ENCODE data around the gene SDK1.
"Not testable (repeated sequence)": the region's sequence is repeated elsewhere in the genome, so short reads cannot be mapped to it uniquely, and the experiment has no call there.

Gene SDK1

GRCh38 chr7:3582145-3582544 lies 281.1 kb downstream of the SDK1 start:
- DNase-seq (ENCODE audit: low read depth), result not testable (repeated sequence)

DNA sequence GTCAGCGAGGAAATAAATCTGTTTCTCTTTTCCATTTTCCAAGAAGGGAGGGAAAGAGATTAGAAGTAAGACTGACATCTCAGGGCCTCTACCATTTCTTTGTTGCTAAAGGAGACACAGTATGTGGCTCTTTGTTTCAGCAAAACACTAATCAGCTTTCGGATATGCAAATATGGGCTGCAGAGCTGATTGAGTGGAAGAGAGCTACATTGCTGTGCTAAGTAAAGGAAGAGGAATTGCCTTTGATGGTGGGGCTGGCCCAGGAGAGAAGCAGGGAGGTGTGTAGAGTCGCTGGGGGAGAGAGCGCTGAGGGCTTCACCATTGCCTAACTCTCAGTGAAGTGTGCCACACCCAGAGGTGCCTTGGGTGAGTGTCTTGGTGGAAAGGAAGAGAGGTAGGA lies 284.8 kb downstream of the SDK1 start:
- no peak for DNase-seq (ENCODE audit: low read depth)

- DNase-seq (ENCODE audit: low read depth), result no peak
These were observed 287.3 kb downstream of the SDK1 start for GRCh38 chr7:3588341-3588740.

- DNase-seq (ENCODE audit: low read depth), result no peak
These were observed 288.7 kb downstream of the SDK1 start for GRCh38 chr7:3589752-3590151.

GRCh38 chr7:3591219-3591618 lies 290.2 kb downstream of the SDK1 start:
- DNase-seq (ENCODE audit: low read depth), result no peak

GRCh38 chr7:3591944-3592343 lies 290.9 kb downstream of the SDK1 start:
- no peak for DNase-seq (ENCODE audit: low read depth)

DNA sequence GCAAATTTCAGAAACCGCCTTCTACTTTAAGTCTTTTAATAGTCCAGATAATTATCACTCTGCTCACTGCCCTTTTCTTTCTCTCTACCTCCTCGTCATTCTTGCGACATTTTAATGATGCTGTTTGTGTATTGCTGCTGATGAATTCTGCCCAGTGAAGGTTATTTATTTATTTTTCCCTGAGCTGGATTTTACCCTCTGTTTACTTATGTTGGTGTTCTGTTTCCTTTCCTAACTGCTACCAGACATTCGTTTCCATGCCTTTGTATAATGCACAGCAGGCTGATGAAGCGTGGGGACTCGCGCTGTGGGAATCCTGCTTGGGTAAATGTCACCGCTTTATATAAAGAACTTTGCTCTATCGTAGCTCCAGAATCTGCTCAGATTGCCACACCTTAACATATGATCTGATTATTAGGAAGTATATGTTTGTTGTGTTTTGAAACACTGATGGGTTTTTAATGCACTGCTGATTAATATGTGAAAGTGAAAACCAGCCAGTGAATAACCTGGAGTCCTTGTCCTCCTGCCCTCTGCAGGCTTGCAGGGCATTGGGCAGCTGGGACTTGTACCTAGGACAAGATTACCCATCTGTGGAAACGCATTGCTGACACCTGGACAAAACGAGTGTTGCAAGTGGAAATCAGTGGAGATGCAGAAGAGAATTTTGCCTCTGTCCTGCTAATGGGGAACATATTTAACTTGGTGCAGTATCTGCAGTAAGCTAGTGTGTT lies 291.5 kb downstream of the SDK1 start:
- DNase-seq (ENCODE audit: low read depth), result peak; percentile 40

GRCh38 chr7:3594901-3595300 lies 293.8 kb downstream of the SDK1 start:
- DNase-seq (ENCODE audit: low read depth), result no peak

- DNase-seq (ENCODE audit: low read depth), result peak; percentile 9
These were observed 297.8 kb downstream of the SDK1 start for GRCh38 chr7:3598854-3599253.

DNA sequence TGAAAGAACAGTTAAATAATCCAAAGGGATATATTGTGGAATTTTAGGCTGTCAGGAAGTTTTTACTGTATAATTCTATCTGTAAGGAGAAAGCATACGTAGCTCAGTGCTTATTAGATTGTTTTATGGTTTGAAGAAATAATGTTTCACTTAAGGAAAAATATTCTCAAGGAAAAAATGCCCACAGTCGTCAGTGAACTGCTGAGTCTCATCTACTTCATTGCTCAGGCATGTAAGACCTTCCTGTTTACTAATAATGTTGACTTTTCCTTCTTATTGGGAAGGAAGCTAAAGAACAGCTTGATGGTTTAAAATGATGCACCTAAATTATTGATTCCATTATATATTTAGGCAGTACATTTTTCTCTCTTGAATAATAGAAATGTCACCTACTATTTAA lies 304.2 kb downstream of the SDK1 start:
- DNase-seq (ENCODE audit: low read depth), result peak; percentile 32

GRCh38 chr7:3606436-3606835 lies 305.4 kb downstream of the SDK1 start:
- no peak for DNase-seq (ENCODE audit: low read depth)

GRCh38 chr7:3607847-3608246 lies 306.8 kb downstream of the SDK1 start:
- DNase-seq (ENCODE audit: low read depth), result no peak

GRCh38 chr7:3616306-3616705 lies 315.3 kb downstream of the SDK1 start:
- DNase-seq (ENCODE audit: low read depth), result no peak

DNA sequence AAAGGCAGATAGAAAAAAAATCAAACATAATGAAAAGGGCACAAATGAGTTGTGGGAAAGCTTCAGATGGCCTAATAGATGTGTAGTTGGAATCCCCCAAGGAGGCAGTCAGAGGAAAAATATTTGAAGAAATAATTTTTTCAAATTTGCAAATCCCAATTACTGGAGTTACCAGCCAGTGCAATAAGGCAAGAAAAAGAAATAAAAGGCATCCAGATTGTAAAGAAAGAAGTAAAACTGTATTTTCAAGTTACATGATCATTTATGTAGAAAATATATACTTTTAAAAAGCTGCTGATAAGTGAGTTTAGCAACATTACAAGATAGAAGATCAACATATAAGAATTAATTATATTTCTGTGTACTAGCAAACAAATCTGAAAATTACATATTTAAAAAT lies 329.0 kb downstream of the SDK1 start:
- DNase-seq (ENCODE audit: low read depth), result no peak

DNA sequence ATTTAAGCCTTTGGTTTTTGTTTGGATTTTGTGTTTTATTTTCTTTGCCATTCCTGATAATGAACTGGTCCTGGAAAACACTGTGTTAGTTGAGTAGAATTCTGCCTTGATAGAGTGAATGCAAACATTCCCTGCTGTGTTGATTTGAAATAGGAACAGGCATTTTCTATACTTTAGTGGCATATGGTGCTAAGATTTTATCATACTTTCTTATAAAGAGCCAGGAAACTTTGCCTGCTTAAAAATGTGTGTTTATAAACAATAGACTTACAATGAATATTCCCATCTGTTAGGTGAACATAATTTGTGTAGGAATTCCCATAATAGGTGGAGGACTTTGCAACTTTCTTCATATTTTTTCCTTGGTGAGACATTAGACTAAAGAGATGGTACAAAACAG lies 333.3 kb downstream of the SDK1 start:
- no peak for DNase-seq (ENCODE audit: low read depth)

DNA sequence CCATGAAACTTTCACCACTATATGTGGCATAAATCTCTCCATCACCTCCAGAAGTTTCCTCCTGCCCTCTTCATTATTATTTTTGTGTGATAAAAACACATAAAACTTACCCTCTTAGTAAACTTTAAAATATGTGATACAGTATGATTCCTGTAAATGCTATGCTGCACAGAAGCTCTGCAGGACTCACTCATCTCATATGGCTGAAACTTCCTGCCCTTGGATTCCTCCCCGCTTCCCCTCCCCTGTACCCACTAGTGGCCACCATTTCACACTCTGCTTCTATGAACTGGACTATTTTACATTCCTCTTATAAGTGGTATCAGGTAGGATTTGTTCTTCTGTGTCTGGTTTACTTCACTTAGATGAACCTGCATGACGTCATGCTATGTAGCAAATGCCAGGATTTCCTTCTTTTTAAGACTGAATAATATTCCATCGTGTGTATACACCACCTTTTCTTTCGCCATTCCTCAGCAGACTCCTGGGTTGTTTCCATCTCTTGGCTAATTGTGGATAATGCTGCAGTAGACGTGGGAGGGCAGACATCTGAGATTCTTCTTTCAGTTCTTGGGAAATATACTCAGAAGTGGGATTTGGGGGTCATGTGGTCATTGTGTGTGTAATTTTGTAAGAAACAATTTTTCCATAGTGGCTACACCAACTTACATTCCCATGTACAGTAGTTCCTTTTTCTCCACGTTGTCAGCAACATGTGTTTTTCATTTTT lies 335.2 kb downstream of the SDK1 start:
- peak; percentile 70 for DNase-seq (ENCODE audit: low read depth)

DNA sequence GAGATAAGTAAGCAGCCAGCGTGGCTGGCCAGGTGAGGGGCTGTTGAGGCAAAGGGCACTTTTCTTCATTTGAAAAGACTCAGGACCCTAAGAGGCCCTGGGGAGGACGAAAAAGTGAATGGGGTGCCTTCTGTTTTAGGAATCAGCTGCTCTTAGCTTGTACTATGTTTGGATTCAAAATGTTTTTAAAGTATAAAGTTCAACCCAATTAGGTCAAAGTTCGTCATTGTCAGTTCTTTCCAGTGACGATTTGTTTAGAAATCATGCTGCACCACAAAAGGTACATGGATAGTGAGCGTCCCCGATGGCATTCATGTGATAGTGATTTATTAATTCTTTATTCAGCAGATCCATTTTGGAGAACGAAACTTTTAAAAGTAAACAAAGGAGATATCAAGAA lies 338.2 kb downstream of the SDK1 start:
- no peak for DNase-seq (ENCODE audit: low read depth)

- no peak for DNase-seq (ENCODE audit: low read depth)
These were observed 340.5 kb downstream of the SDK1 start for GRCh38 chr7:3641582-3641981.

DNA sequence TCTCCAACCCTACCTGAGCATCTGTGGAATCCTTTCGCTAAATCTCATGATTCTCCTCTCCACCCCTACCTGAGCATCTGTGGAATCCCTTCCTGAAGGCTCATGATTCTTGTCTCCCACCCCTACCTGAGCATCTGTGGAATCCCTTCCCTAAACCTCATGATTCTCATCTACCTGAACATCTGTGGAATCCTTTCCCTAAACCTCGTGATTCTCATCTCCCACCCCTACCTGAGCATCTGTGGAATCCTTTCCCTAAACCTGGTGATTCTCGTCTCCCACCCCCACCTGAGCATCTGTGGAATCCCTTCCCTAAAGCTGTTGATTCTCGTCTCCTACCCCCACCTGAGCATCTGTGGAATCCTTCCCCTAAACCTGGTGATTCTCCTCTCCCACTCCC lies 342.0 kb downstream of the SDK1 start:
- DNase-seq (ENCODE audit: low read depth), result no peak

DNA sequence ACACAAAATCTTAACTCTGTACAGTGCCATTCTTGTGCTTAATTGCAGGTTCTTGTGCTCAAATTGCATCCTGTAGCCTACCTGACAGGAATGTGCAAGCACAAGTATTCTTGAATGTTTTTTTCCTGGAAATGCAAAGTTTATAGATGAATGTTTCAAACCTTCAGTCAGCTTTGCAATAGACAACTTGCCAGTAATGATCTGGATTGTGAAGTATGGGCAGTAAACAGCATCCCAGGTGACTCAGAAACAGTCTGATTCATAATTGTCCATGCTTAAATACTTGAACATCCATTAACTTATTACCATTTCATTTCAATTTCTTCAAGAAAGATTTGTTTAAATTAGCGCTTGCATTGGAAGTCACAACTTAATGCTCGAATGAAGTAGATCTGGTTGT lies 347.2 kb downstream of the SDK1 start:
- DNase-seq (ENCODE audit: low read depth), result peak; percentile 10

DNA sequence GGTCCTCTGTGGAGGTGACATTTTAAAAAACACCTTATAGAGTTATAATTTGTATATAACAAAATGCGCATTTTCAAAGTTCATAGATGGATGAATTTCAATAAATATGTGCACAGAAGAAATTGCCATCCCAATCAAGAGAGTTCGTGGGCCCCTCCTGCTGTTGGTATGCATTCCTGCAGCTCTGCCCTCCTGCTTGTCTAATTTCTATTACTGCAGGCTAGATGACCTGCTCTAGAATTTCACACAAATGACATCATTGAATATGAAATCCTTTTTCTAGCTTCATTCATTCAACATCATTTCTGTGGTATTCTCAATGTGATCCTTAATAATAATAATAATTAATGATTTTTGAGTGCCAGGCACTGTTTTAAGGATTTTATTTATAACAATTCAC lies 348.2 kb downstream of the SDK1 start:
- DNase-seq (ENCODE audit: low read depth), result peak; percentile 10

- peak; percentile 95 for DNase-seq (ENCODE audit: low read depth)
These were observed 348.8 kb downstream of the SDK1 start for GRCh38 chr7:3649678-3650440.

DNA sequence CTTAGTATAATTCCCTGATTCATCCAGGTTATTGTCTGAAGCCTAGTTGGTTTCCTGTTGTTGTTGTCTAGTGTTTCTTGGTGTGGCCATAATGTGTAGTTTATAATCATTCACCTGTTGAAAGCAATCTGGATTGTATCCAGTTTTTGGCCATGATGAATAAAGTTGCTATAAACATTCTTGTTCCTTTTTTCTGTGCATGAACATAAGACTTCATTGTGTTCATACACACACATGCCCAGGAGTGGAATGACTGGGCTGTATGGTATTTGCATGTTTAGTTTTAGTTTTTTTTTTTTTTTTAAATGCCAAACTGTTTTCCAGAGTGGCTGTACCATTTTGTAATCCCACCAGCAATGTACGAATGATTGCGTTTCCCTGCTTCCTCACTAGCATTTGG lies 349.8 kb downstream of the SDK1 start:
- peak; percentile 66 for DNase-seq (ENCODE audit: low read depth)
